Astrocyte (in vitro differentiated cells and primary cell): ENCODE data around the gene ACAN. TPM values are rescaled to one million over a fixed set of nuclear protein-coding genes. Genes with fewer than 3 reads are reported as not detected.

Experiments used
- DNase-seq: peaks from one replicate; pipeline ENCODE4 v3.0.0-alpha.2; 2010; ENCODE audit warnings: low read depth
- FAIRE-seq: peaks from 2 replicates; lab custom pipeline; 2011; peaks lifted over from hg19 to GRCh38; lab: Jason Lieb, UNC
- H2AFZ ChIP-seq: 2 replicates; pipeline ENCODE4 v1.6.0; 2012; ENCODE audit warnings: low read depth, low read length, inconsistent platforms
- H3K27ac ChIP-seq: 2 replicates; pipeline ENCODE4 v1.5.1; 2011; ENCODE audit warnings: low read depth, low read length, inconsistent platforms
- H3K27me3 ChIP-seq: 2 replicates; pipeline ENCODE4 v1.6.0; 2011; ENCODE audit warnings: low read length, inconsistent platforms; ENCODE audit not compliant: insufficient read depth
- H3K36me3 ChIP-seq: 2 replicates; pipeline ENCODE4 v1.5.1; 2011; ENCODE audit warnings: low read length, inconsistent platforms; ENCODE audit not compliant: insufficient read depth
- H3K4me1 ChIP-seq: 2 replicates; pipeline ENCODE4 v1.5.1; 2011; ENCODE audit warnings: low read length, inconsistent platforms; ENCODE audit not compliant: insufficient read depth
- H3K4me2 ChIP-seq: 2 replicates; pipeline ENCODE4 v1.6.0; 2012; ENCODE audit warnings: low read length, inconsistent platforms
- H3K4me3 ChIP-seq: 2 replicates; pipeline ENCODE4 v1.5.1; 2011; ENCODE audit warnings: low read depth, mild to moderate bottlenecking, low read length, inconsistent platforms; ENCODE audit not compliant: insufficient read depth
- H3K79me2 ChIP-seq: 2 replicates; pipeline ENCODE4 v1.6.0; 2012; ENCODE audit warnings: mild to moderate bottlenecking, low read length, inconsistent platforms; ENCODE audit not compliant: insufficient read depth
- H3K9ac ChIP-seq: 2 replicates; pipeline ENCODE4 v1.6.0; 2012; ENCODE audit warnings: mild to moderate bottlenecking, low read length, inconsistent platforms
- H3K9me3 ChIP-seq: 2 replicates; pipeline ENCODE4 v1.5.1; 2012; ENCODE audit warnings: low read depth, mild to moderate bottlenecking, low read length, inconsistent platforms; ENCODE audit not compliant: insufficient read depth
- H4K20me1 ChIP-seq: 2 replicates; pipeline ENCODE4 v1.6.0; 2012; ENCODE audit warnings: low read length, inconsistent platforms; ENCODE audit not compliant: insufficient read depth
- H3K27ac Mint-ChIP-seq: one replicate; pipeline ENCODE4 v1.8.0; 2021; ENCODE audit warnings: mild to moderate bottlenecking, mixed read lengths; ENCODE audit not compliant: unreplicated experiment
- H3K27me3 Mint-ChIP-seq: one replicate; pipeline ENCODE4 v1.8.0; 2021; ENCODE audit warnings: low read depth, mixed read lengths; ENCODE audit not compliant: unreplicated experiment
- H3K36me3 Mint-ChIP-seq: one replicate; pipeline ENCODE4 v1.8.0; 2021; ENCODE audit warnings: low read depth, mixed read lengths; ENCODE audit not compliant: unreplicated experiment
- H3K4me1 Mint-ChIP-seq: one replicate; pipeline ENCODE4 v1.8.0; 2021; ENCODE audit warnings: low read depth, mixed read lengths; ENCODE audit not compliant: unreplicated experiment
- H3K4me3 Mint-ChIP-seq: one replicate; pipeline ENCODE4 v1.8.0; 2021; ENCODE audit warnings: mild to moderate bottlenecking, moderate library complexity, mixed read lengths; ENCODE audit not compliant: unreplicated experiment
- H3K9me3 Mint-ChIP-seq: one replicate; pipeline ENCODE4 v1.8.0; 2021; ENCODE audit warnings: mild to moderate bottlenecking, mixed read lengths; ENCODE audit not compliant: unreplicated experiment
- CTCF ChIP-seq: IDR thresholded peaks from 2 replicates; pipeline ENCODE4 v1.5.1; 2011; ENCODE audit warnings: low read depth, mild to moderate bottlenecking, inconsistent platforms, low read length, moderate library complexity; ENCODE audit not compliant: insufficient read depth
- EZH2 ChIP-seq: IDR thresholded peaks from 2 replicates; pipeline ENCODE4 v1.6.1; 2012; ENCODE audit warnings: mild to moderate bottlenecking, low read length, inconsistent platforms; ENCODE audit not compliant: insufficient read depth
- total RNA-seq: library from RNA; stranded (reverse); gene quantifications from 2 replicates; pipeline ENCODE4 v1.2.1, GENCODE V29; 2021

The ACAN gene
- total RNA-seq, 1 donor from 2014 or later = 0.34 TPM

GRCh38 chr15:88769161-88769971 lies 33.9 kb upstream of the ACAN start:
- Histone ChIP-seq H3K9me3 (no peaks in the 10 kb centered on the region), H3K9ac (no peak overlapping the region)
- peak; percentile 12 for DNase-seq

GRCh38 chr15:88775776-88776175 lies 27.5 kb upstream of the ACAN start:
- no peak overlapping the region for H3K27ac ChIP-seq
- no peak for FAIRE-seq
- H2AFZ ChIP-seq = no peak overlapping the region
- no peak overlapping the region for H3K4me2 ChIP-seq
- Mint-ChIP-seq H3K36me3 (no peaks in the 10 kb centered on the region), H3K27ac (no peak overlapping the region), H3K4me1 (no peaks in the 10 kb centered on the region), H3K27me3 (peaks cover 2% of the 10 kb centered on the region), H3K4me3 (no peak overlapping the region), H3K9me3 (peaks cover 4% of the 10 kb centered on the region)
- no peaks in the 10 kb centered on the region for H3K27me3 ChIP-seq
- no peak for DNase-seq
- no peaks in the 10 kb centered on the region for H3K4me1 ChIP-seq
- H3K4me3 ChIP-seq = no peak overlapping the region
- no peak overlapping the region for H3K9ac ChIP-seq
- H3K79me2 ChIP-seq = no peaks in the 10 kb centered on the region
- no peaks in the 10 kb centered on the region for H3K36me3 ChIP-seq
- TF ChIP-seq EZH2 = no peak
- no peak for TF ChIP-seq CTCF
- H3K9me3 ChIP-seq = peaks cover 6% of the 10 kb centered on the region
- no peaks in the 10 kb centered on the region for H4K20me1 ChIP-seq

More at GRCh38 chr15:88769161-88769971, 33.9 kb upstream of the ACAN start:
- H3K4me2 ChIP-seq = peak overlapping the region; percentile 81
- no peak overlapping the region for H3K27ac Mint-ChIP-seq
- no peaks in the 10 kb centered on the region for H3K36me3 Mint-ChIP-seq
- H3K9me3 Mint-ChIP-seq = peaks cover 3% of the 10 kb centered on the region
- no peak overlapping the region for H3K27ac ChIP-seq
- H3K4me3 ChIP-seq = peak overlapping the region; percentile 23
- H3K79me2 ChIP-seq = no peaks in the 10 kb centered on the region
- peak overlapping the region; percentile 72 for H3K4me3 Mint-ChIP-seq
- FAIRE-seq = no peak
- peak overlapping the region; percentile 71 for H2AFZ ChIP-seq
- no peaks in the 10 kb centered on the region for H3K4me1 Mint-ChIP-seq
- peaks cover 7% of the 10 kb centered on the region for H3K27me3 Mint-ChIP-seq
- no peaks in the 10 kb centered on the region for H4K20me1 ChIP-seq
- no peaks in the 10 kb centered on the region for H3K4me1 ChIP-seq
- H3K36me3 ChIP-seq = no peaks in the 10 kb centered on the region
- no peak for TF ChIP-seq EZH2
- TF ChIP-seq CTCF = no peak
- peaks cover 27% of the 10 kb centered on the region for H3K27me3 ChIP-seq

- H2AFZ ChIP-seq = no peak overlapping the region
- H3K9me3 ChIP-seq = peaks cover 6% of the 10 kb centered on the region
- DNase-seq (no peak), FAIRE-seq (no peak)
- no peak overlapping the region for H3K9ac ChIP-seq
- Mint-ChIP-seq H3K27ac (no peak overlapping the region), H3K4me3 (no peak overlapping the region), H3K9me3 (peaks cover 4% of the 10 kb centered on the region), H3K4me1 (no peaks in the 10 kb centered on the region), H3K36me3 (no peaks in the 10 kb centered on the region), H3K27me3 (peaks cover 2% of the 10 kb centered on the region)
- H3K4me2 ChIP-seq = no peak overlapping the region
- no peaks in the 10 kb centered on the region for H3K4me1 ChIP-seq
- H3K27me3 ChIP-seq = no peaks in the 10 kb centered on the region
- no peaks in the 10 kb centered on the region for H3K36me3 ChIP-seq
- no peak for TF ChIP-seq CTCF
- TF ChIP-seq EZH2 = no peak
- H3K27ac ChIP-seq = no peak overlapping the region
- H3K4me3 ChIP-seq = no peak overlapping the region
- H3K79me2 ChIP-seq = no peaks in the 10 kb centered on the region
- H4K20me1 ChIP-seq = no peaks in the 10 kb centered on the region
Measured at GRCh38 chr15:88776646-88777045, 26.6 kb upstream of the ACAN start.
